ENCODE results near the gene CECR2.

CECR2 gene

GRCh38 chr22:17381192-17381913 lies 12.1 kb downstream of the CECR2 start:
- no peaks in the 10 kb centered on the region for H3K79me2 ChIP-seq (ENCODE audit: insufficient read depth, low read length)
- no peak for TF ChIP-seq CTCF (IDR thresholded peaks at IDR 0.05; ENCODE audit: borderline replicate concordance, extremely low read depth, low read length, poor library complexity, severe bottlenecking)
- no peak for TF ChIP-seq EZH2 (IDR thresholded peaks at IDR 0.05; ENCODE audit: borderline replicate concordance, low read depth, low read length, severe bottlenecking)
- H3K27ac ChIP-seq (ENCODE audit: low read length) = no peak overlapping the region
- peaks cover 4% of the 10 kb centered on the region for H3K9me3 ChIP-seq (ENCODE audit: insufficient read depth, low read length, severe bottlenecking)
- H3K9ac ChIP-seq (ENCODE audit: low read depth, low read length) = no peak overlapping the region
- H3K36me3 ChIP-seq (ENCODE audit: insufficient read depth, low read length) = no peaks in the 10 kb centered on the region
- no peak overlapping the region for H3K4me2 ChIP-seq (ENCODE audit: insufficient read depth, low read length)
- DNase-seq (no peak), ATAC-seq (ENCODE audit: insufficient read depth, low read depth) (no peak)
- no peaks in the 10 kb centered on the region for H3K4me1 ChIP-seq (ENCODE audit: insufficient read depth, low read length)
- H3K4me3 ChIP-seq (ENCODE audit: low read depth in 1 of 2, low read length in 2 of 2) = no peak overlapping the region
- no peaks in the 10 kb centered on the region for H4K20me1 ChIP-seq (ENCODE audit: insufficient read depth, low read length)
- H2AFZ ChIP-seq (ENCODE audit: low read depth, low read length) = no peak overlapping the region
- H3K27me3 ChIP-seq (ENCODE audit: insufficient read depth, low read length, poor library complexity) = no peaks in the 10 kb centered on the region

GRCh38 chr22:17384612-17385330 lies 15.5 kb downstream of the CECR2 start:
- H3K9ac ChIP-seq (ENCODE audit: low read depth, low read length) = no peak overlapping the region
- TF ChIP-seq EZH2 (IDR thresholded peaks at IDR 0.05; ENCODE audit: borderline replicate concordance, low read depth, low read length, severe bottlenecking) (no peak), CTCF (IDR thresholded peaks at IDR 0.05; ENCODE audit: borderline replicate concordance, extremely low read depth, low read length, poor library complexity, severe bottlenecking) (no peak)
- H3K4me1 ChIP-seq (ENCODE audit: insufficient read depth, low read length) = no peaks in the 10 kb centered on the region
- H3K27me3 ChIP-seq (ENCODE audit: insufficient read depth, low read length, poor library complexity) = no peaks in the 10 kb centered on the region
- no peak overlapping the region for H3K4me3 ChIP-seq (ENCODE audit: low read depth in 1 of 2, low read length in 2 of 2)
- no peak overlapping the region for H3K27ac ChIP-seq (ENCODE audit: low read length)
- peaks cover 4% of the 10 kb centered on the region for H3K9me3 ChIP-seq (ENCODE audit: insufficient read depth, low read length, severe bottlenecking)
- DNase-seq (no peak), ATAC-seq (ENCODE audit: insufficient read depth, low read depth) (no peak)
- H3K4me2 ChIP-seq (ENCODE audit: insufficient read depth, low read length) = no peak overlapping the region
- H4K20me1 ChIP-seq (ENCODE audit: insufficient read depth, low read length) = no peaks in the 10 kb centered on the region
- H2AFZ ChIP-seq (ENCODE audit: low read depth, low read length) = no peak overlapping the region
- H3K79me2 ChIP-seq (ENCODE audit: insufficient read depth, low read length) = no peaks in the 10 kb centered on the region
- H3K36me3 ChIP-seq (ENCODE audit: insufficient read depth, low read length) = no peaks in the 10 kb centered on the region

- DNase-seq (no peak), ATAC-seq (ENCODE audit: insufficient read depth, low read depth) (no peak)
- Histone ChIP-seq H3K27ac (ENCODE audit: low read length) (no peak overlapping the region), H3K4me2 (ENCODE audit: insufficient read depth, low read length) (no peak overlapping the region), H3K79me2 (ENCODE audit: insufficient read depth, low read length) (no peaks in the 10 kb centered on the region), H3K36me3 (ENCODE audit: insufficient read depth, low read length) (no peaks in the 10 kb centered on the region), H3K9ac (ENCODE audit: low read depth, low read length) (no peak overlapping the region), H4K20me1 (ENCODE audit: insufficient read depth, low read length) (no peaks in the 10 kb centered on the region), H3K27me3 (ENCODE audit: insufficient read depth, low read length, poor library complexity) (no peaks in the 10 kb centered on the region), H3K4me1 (ENCODE audit: insufficient read depth, low read length) (no peaks in the 10 kb centered on the region), H3K9me3 (ENCODE audit: insufficient read depth, low read length, severe bottlenecking) (peaks cover 4% of the 10 kb centered on the region), H2AFZ (ENCODE audit: low read depth, low read length) (no peak overlapping the region), H3K4me3 (ENCODE audit: low read depth in 1 of 2, low read length in 2 of 2) (no peak overlapping the region)
- no peak for TF ChIP-seq CTCF (IDR thresholded peaks at IDR 0.05; ENCODE audit: borderline replicate concordance, extremely low read depth, low read length, poor library complexity, severe bottlenecking)
- TF ChIP-seq EZH2 (IDR thresholded peaks at IDR 0.05; ENCODE audit: borderline replicate concordance, low read depth, low read length, severe bottlenecking) = no peak
These were observed 18.1 kb downstream of the CECR2 start for GRCh38 chr22:17387356-17387755.
